CD4-positive, alpha-beta T cell treated with Interleukin-15 for 4 hours (primary cell): ENCODE measurements around the gene MED31.
"Not testable (repeated sequence)": the region's sequence is repeated elsewhere in the genome, so short reads cannot be mapped to it uniquely, and the experiment has no call there.

Source experiments
- DNase-seq: peaks from one replicate; pipeline ENCODE4 v3.0.0-alpha.2; 2020; ENCODE audit warnings: low spot score

MED31 gene

DNA sequence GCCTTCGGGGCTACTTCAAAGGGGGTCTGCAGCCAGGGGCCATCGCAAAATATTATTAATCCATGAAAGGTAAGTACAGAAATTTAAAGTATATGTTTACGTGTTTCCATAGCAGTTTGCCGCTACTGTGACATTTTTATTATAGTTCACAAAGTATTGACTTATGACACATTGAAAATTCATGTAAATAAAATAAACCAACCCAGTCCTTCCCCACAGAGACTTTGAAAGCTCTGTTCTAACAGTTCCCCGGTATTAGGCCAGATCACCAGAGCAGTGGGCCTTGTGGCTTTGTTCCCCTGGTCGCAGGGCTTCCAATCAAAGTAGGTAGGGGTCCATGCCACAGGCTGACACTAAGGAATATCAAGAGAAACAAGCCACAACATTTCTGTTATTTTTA lies 24.8 kb downstream of the MED31 start:
- DNase-seq: no peak

DNA sequence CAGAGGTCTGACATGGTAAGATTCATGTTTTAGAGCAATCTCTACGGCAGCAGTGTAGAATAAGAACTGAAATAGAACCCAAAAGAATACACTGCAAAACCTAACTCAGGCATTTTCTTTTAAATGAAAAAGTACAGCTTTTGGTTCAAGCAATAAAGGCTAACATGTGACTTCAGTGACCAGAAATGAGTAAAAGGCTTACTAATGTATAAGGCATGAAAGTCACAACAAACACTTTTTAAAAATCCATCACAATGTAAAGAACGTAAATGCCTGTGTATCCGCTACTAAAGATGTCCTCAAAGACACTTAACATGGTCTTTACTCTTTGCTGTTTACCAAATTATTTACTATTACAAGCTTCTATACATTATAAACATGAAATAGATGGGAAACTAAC lies 27.5 kb downstream of the MED31 start:
- DNase-seq: no peak

DNA sequence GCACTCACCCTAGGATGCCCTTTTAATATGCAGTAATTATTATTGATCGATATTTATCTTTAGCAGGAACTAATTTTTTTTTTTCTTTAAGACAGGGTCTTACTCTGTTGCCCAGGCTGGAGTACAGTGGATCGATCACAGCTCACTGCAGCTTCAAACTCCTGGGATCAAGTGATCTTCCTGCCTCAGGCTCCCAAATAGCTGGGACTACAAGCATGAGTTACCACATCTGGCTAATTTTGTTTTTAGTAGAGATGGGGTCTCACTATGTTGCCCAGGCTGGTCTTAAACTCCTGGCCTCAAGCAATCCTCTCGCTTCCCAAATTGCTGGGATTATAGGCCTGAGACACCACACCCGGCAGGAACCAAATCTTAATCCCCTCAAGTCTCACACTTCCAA lies 40.2 kb downstream of the MED31 start:
- no peak for DNase-seq

DNA sequence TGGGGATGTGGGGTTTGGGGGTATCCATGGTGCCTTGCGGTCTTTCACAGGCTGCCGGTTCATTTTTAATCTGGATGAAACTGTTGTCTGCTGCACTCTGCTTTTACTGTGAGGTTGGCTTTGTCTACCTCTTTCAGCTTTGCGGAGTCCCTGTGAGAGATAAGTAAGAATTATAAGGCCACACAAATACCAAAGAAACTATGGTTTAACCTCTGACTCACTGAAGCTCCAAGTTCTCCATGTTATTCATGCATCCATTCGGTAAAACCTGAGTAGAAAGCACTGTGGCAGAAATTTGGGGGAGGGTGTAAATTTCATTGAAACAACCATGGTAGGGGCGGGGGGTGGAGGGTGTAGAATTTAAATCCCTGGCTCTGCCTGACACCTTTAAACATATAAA lies 41.4 kb downstream of the MED31 start:
- no peak for DNase-seq

DNA sequence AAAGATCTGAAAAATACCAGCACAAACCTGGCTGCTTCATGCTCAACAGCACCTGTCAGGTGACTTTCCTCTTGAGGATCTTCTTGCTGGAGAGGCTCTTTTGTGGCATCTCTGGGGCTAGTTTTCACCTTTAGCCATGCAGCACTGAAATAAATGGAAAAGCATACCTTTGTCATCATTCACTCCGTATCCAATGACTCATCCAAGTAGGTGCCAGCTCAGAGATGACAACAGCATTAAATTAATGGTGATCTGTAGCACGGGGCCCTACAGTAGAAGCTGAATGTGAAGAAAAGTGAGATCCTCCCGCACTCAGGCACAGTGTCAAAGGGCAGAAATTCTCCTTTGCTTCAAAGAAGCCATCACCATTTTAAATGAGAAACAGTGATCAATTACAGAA lies 43.1 kb downstream of the MED31 start:
- no peak for DNase-seq

DNA sequence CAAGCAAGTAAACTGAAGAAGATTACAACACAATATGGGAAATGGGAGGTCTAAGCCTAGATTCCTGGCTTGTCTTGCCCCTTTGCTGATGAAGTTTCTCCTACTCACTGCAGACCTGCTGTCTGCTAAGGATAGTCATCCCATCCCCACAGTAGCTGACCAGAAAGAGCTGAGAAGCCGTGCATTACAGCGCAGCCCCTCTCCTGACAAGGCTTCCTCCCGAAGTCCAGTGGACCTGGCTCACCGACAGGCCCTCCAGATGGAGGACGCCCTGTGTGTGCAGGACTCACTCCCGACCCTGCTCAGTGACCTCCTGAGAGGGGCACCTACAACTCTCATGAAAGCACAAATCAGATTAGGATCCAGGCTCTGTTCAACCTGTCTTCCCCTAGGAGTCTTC lies 46.3 kb downstream of the MED31 start:
- DNase-seq: no peak

DNA sequence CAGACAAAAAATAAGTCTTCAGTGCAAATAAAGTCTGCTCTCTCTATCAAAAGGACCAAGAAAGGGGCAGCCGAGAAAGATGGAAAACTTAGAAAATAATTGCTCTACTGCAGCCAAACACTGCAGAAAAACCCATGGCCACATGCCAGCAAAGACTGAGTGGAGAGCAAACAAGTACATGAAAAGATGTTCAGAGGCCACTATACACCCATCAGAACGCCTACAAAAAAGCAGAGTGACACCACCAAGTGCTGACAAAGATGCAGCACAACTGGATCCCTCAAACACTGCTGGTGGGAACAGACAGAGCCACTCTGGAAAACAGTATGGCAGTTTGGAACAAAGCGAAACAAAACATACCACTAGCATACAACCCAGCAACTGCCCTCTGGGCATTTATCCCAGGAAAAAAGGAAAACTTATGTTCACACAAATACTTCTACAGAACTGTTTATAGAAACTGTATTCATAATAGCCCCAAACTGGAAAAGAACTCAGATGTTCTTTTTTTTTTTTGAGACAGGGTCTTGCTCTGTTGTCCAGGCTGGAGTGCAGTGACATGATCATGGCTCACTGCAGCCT lies 47.6 kb downstream of the MED31 start:
- DNase-seq: no peak

DNA sequence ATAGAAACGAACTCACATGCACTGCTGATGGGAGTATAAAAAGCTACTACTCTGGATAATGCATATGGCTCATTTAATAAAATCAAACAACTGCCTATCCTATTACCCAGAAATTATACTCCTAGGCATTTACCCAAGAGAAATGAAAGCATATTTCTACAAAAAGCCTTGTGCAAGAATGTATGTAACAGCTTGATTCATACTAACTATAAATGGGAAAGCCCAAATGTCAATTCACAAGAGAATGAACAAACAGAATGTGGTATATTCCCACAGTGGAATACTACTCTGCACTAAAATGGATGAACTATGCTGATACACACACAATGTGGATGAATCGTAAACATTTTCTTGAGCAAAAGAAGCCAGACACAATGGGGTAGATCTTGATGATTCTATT lies 49.3 kb downstream of the MED31 start:
- no peak for DNase-seq

DNA sequence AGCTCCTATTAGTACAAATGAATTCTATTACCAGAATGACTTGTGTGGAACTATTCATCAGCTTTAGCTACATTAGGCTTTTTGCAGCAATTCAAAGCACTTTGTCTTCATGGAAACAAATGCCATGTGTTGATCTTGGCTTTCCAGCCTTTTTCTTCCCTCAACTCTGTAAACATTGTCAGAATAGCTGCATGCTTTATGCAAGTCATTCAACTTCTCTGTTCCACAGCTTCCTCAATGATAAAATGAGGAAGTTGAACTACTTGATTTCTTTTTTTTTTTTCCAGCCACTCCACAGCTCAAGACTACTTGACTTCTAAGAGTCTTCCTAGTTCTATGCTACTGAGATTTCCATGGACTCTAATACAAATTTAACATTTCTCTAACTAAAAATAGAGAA lies 52.0 kb downstream of the MED31 start:
- DNase-seq: no peak

DNA sequence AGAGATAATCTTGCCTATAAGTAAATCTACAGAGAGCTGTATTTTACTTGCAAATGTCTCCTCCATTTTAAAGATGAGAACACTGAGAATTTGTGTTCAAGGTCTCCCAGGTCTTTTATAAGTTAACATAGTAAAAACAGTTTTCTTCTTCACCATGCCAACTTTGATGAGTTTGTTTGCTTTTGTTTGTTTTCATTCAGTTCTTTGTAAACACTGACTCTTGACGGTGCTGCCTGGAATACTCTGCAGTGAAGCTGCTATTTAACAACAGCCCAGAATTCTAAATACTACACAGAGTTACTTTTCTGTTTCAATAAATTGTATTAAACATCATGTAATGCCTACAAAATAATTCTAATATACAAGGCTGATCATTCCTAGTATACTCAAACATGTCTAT lies 53.7 kb downstream of the MED31 start:
- no peak for DNase-seq

DNA sequence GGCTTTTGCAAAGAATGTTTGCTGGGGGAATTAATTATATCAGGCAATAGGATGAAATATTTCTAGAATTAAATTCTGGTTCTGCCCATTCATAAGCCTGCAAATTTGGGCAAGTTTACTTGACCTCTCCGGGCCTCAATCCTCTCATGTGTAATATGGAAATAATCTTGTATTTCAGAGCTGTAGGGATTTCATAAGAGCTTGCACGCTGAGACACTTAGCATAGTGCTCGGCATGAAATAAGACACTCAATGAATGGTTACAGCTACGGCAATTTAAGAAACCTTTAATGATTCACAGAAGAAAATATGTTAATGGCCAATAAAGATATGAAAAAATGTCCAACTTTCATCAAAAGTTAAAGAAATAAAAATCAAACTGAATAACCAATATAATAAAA lies 54.5 kb downstream of the MED31 start:
- no peak for DNase-seq

DNA sequence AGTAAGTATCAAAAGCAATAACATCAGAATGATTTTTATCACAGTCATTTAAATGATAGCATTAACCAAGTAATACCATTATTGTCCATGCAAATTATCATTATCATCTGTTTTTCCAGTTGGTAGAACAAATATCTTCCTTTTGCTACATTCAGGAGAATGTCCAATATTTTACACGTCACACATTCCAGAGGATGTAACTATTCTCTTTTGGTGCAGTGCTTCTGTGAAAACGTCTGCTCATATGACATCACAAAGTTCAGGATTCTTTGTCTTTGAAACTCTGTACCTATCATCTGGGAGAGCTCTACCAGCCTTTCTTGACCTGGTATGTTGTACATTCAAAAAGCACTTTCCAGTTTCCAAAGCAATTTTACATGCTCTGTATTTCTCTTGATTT lies 54.9 kb downstream of the MED31 start:
- DNase-seq: no peak

DNA sequence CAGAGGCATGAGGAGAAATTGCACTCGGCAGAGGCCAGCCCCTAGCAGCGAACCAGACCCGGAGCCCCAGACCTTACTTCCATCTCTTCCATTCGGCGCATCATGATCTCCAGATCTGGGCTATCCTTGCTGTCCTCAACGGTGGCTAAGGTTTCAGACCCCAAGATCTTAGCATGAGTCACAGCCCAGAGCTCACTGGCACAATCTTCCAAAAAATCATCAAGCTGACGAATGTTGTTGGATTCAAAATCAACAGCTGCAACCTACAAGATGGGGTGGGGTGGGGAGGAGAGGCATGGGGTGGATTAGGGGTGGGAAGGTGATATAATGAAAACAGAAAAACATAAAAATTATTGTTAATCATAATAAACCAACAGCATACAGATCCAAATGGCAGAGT lies 55.3 kb downstream of the MED31 start:
- DNase-seq: no peak

DNA sequence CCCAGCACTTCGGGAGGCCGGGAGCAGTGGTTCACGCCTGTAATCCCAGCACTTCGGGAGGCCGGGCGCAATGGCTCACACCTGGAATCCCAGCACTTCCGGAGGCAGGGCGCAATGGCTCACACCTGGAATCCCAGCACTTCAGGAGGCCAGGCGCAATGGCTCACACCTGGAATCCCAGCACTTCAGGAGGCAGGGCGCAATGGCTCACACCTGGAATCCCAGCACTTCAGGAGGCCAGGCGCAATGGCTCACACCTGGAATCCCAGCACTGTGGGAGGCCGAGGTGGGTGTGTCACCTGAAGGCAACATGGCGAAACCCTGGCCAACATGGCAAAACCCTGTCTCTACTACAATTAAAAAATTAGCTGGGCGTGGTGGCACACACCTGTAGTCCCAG lies 58.0 kb downstream of the MED31 start:
- not testable (repeated sequence) for DNase-seq
